Coronary artery (tissue), 2 donors: ENCODE measurements around the gene ZSCAN22.

ENCODE experiments used
- DNase-seq: peaks from one replicate; pipeline ENCODE4 v3.0.0-alpha.2; 2017; ENCODE audit warnings: low spot score
- H3K27ac ChIP-seq, 2 donors: fragments of 200-600 bp; sonication (generic); one replicate each; pipeline ENCODE4 v1.5.1; 2016 to 2019
- H3K4me3 ChIP-seq: fragments of 200-600 bp; sonication (generic); 2 replicates; pipeline ENCODE4 v1.5.1; 2016; ENCODE audit warnings: mild to moderate bottlenecking, moderate library complexity
- TF ChIP-seq, protein P1 (sequence below): fragments of 200-600 bp; sonication (generic); IDR thresholded peaks from one replicate; pipeline ENCODE4 v1.5.1; 2019; ENCODE audit warnings: antibody characterized with exemption

ZSCAN22 gene

DNA sequence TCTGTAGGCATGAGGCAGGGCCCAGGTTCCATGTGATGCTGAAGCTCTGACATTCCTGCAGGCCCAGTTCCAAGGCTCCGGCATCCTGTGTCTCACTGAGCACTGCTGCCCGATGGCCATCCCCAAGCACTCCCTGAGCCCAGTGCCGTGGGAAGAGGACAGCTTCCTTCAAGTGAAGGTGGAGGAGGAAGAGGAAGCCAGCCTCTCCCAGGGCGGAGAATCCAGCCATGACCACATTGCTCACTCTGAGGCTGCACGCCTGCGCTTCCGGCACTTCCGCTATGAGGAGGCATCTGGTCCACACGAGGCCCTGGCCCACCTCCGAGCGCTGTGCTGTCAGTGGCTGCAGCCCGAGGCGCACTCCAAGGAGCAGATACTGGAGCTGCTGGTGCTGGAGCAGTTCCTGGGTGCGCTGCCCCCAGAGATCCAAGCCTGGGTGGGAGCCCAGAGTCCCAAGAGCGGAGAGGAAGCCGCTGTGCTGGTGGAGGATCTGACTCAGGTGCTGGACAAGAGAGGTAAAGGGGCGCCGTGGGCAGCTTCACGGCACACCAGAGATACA, 8.0 kb downstream of the ZSCAN22 start:
- TF ChIP-seq, protein P1, sequence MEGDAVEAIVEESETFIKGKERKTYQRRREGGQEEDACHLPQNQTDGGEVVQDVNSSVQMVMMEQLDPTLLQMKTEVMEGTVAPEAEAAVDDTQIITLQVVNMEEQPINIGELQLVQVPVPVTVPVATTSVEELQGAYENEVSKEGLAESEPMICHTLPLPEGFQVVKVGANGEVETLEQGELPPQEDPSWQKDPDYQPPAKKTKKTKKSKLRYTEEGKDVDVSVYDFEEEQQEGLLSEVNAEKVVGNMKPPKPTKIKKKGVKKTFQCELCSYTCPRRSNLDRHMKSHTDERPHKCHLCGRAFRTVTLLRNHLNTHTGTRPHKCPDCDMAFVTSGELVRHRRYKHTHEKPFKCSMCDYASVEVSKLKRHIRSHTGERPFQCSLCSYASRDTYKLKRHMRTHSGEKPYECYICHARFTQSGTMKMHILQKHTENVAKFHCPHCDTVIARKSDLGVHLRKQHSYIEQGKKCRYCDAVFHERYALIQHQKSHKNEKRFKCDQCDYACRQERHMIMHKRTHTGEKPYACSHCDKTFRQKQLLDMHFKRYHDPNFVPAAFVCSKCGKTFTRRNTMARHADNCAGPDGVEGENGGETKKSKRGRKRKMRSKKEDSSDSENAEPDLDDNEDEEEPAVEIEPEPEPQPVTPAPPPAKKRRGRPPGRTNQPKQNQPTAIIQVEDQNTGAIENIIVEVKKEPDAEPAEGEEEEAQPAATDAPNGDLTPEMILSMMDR = no peak
- no peak for DNase-seq
- no peak overlapping the region for H3K27ac ChIP-seq
- no peak overlapping the region for H3K4me3 ChIP-seq

DNA sequence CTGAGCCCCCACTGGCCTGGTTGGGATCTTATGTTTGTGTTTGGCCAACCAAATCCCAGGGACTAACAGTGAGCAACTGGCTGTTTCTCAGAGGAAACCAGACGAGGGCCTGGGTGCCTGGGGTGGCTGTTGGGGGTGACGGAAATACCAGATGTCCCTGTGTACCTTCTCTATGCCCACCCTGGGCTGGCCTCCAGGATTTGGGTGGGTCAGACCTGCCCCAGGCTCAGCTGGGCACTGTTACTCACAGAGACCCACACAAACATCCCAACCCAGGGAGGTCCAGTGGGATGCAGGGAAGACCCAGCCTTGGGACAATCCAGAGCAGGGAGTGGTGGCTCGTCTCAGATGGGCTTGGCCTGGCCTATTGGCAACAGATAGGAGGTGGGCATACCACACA, 8.8 kb downstream of the ZSCAN22 start:
- DNase-seq = no peak
- H3K4me3 ChIP-seq = no peak overlapping the region
- TF ChIP-seq, protein P1 = no peak
- H3K27ac ChIP-seq = no peak overlapping the region

DNA sequence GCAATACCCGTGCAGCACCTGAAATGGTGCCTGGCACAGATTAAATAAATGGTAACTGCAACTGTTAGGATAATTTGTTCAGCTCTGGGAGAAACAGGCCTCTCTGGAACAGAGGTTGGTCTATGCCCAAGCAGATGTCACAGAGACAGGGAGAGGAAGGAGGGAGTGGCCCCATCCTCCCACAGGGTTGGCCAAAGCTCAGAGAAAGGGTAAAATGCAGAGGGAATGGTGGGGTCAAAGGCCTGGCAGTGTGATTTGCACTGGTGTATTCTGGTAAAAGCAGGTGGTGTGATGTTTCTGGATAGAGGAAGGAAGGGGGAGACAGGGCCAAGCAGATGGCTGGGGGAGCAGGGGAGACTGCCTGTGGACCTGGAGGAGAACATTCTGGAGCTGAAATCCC, 9.4 kb downstream of the ZSCAN22 start:
- no peak for DNase-seq
- Histone ChIP-seq H3K4me3 (no peak overlapping the region), H3K27ac (no peak overlapping the region)
- TF ChIP-seq, protein P1 = no peak

DNA sequence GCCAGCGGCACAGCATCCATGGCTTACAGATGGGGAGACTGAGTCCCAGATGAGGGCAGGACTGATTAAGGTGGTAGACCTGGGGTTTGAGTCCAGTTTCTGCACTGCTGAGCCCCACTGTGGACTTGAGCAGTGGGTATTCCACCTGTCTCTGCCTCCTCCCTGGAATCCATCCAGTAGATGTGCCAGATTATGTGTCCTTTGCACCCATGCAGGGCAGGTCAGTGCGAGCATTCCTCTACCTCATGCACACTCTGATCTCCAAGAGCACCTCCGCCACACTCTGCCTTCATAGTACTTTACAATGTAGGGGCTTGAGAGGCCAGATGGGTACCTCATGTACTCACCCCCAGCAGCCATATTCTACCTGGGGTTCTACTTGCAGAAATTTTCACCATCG, 10.0 kb downstream of the ZSCAN22 start:
- Histone ChIP-seq H3K4me3 (no peak overlapping the region), H3K27ac (no peak overlapping the region)
- DNase-seq = no peak

DNA sequence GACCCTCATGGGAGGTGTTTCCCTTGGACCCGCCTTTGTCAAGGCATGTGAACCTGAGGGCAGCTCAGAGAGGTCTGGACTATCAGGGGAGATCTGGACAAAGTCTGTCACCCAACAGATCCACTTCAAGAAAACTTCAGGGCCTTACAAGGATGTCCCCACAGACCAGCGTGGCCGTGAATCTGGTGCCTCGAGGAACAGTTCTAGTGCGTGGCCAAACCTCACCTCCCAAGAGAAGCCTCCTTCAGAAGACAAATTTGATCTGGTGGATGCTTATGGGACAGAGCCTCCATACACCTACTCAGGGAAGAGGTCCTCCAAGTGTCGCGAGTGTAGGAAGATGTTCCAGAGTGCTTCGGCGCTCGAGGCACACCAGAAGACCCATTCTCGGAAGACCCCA, 11.5 kb downstream of the ZSCAN22 start:
- no peak overlapping the region for H3K4me3 ChIP-seq

More for the DNA sequence above, 10.0 kb downstream of the ZSCAN22 start:
- TF ChIP-seq, protein P1 = no peak

DNA sequence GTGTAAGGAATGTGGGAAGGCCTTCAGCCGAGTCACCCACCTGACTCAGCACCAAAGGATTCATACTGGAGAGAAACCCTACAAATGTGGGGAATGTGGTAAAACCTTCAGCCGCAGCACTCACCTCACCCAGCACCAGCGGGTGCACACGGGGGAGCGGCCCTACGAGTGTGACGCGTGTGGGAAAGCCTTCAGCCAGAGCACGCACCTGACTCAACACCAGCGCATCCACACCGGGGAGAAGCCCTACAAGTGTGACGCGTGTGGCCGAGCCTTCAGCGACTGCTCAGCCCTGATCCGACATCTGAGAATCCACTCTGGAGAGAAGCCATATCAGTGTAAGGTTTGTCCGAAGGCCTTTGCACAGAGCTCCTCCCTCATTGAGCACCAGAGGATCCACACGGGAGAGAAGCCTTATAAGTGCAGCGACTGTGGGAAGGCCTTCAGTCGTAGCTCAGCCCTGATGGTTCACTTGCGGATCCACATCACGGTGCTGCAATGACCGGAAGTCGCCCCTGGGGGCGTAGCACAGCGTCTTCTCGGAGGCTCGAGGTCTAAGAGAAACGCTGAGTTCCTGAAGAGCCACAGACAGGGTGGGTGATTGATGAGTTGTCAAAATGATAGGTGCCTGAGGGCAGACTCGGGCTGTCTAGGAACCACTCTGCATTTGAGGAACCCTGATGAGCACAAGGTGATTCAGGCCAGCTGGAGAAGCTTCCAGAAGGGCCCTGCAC, 12.2 kb downstream of the ZSCAN22 start:
- DNase-seq = no peak
- no peak overlapping the region for H3K27ac ChIP-seq
- no peak overlapping the region for H3K4me3 ChIP-seq
- TF ChIP-seq, protein P1 = no peak

More for the DNA sequence above, 11.5 kb downstream of the ZSCAN22 start:
- no peak for DNase-seq
- H3K27ac ChIP-seq = no peak overlapping the region
- TF ChIP-seq, protein P1 = no peak

DNA sequence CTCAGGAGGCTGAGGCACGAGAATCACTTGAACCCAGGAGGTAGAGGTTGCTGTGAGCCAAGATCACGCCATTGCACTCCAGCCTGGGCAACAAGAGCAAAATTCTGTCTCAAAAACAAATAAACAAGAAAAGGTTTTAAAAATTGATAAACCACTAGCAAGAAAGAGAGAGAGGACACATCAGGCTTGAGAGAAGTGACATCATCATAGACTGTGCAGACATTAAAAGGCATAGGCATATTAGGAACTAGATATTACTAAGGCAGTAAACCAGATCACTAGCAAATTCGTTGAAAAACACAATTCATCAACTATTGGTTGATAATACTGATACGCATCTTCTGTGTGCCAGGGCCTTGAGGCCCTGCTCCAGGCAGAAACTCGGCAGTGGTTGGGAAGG, 18.8 kb downstream of the ZSCAN22 start:
- Histone ChIP-seq H3K27ac (no peak overlapping the region), H3K4me3 (no peak overlapping the region)
- TF ChIP-seq, protein P1 = no peak
- DNase-seq = no peak
